ENCODE measurements around the gene VPS11.

- TF ChIP-seq CTCF (IDR thresholded peaks at IDR 0.05 in 8 of 11, conservative IDR thresholded peaks at IDR 0.05 in 3 of 11) (no peak), POLR2A (IDR thresholded peaks at IDR 0.05) (no peak)
Measured at GRCh38 chr11:119107538-119108145, 40.0 kb downstream of the VPS11 start.

Measured in spleen (tissue), 7 donors.